Right cardiac atrium (tissue), 5 donors: ENCODE data around the gene LRGUK. TPM values are rescaled to one million over a fixed set of nuclear protein-coding genes. Genes with fewer than 3 reads are reported as not detected.
"Not testable (repeated sequence)": the region's sequence is repeated elsewhere in the genome, so short reads cannot be mapped to it uniquely, and the experiment has no call there.

ENCODE experiments used
- ATAC-seq, 2 donors: fragments of 200-7000 bp; cut with Tn5 transposase; one replicate each; pipeline versions ENCODE4 v1.8.0 to v1.9.1; 2020; ENCODE audit warnings: moderate library complexity in 2 of 2, mild to moderate bottlenecking in 1 of 2
- DNase-seq, 3 donors: peaks; one replicate each; pipeline ENCODE4 v3.0.0-alpha.2; 2020
- H3K27ac ChIP-seq: one replicate; pipeline ENCODE4 v1.5.1; 2013; ENCODE audit warnings: mild to moderate bottlenecking, low read length, control low read depth, moderate library complexity
- H3K27me3 ChIP-seq: one replicate; pipeline ENCODE4 v1.6.1; 2013; ENCODE audit not compliant: control insufficient read depth, insufficient read depth
- H3K4me1 ChIP-seq: one replicate; pipeline ENCODE4 v1.6.1; 2013; ENCODE audit warnings: low read length; ENCODE audit not compliant: control insufficient read depth, insufficient read depth
- H3K4me3 ChIP-seq: one replicate; pipeline ENCODE4 v1.5.1; 2013; ENCODE audit warnings: low read length, control low read depth
- H3K9me3 ChIP-seq: one replicate; pipeline ENCODE4 v1.6.1; 2013; ENCODE audit warnings: low read length; ENCODE audit not compliant: control insufficient read depth
- WGBS: extraction: QIAGEN DNeasy Blood & Tissue Kit; methylation state at CpG from one replicate; pipeline ENCODE4 v1.1.7; 2013; 5-methylcytosine and 5-hydroxymethylcytosine counted together
- intact Hi-C, 4 donors: fragments of 100-400 bp; cut with DNase I; formaldehyde crosslinking; loops; one replicate each; pipeline versions ENCODE4 v1.11.0 to v1.14.0; 2022 to 2023
- polyA plus RNA-seq: library from polyadenylated mRNA; stranded (reverse); fragments of 200-250 nt; gene quantifications from one replicate; pipeline ENCODE4 v1.2.3, GENCODE V29; 2013
- total RNA-seq, 4 donors: library from RNA; stranded (reverse); fragmentation: NEBNext Ultra II Directional; extraction: Animal tissue kit (Norgen Biotek cat#: 25700); gene quantifications; one replicate each; pipeline ENCODE4 v1.2.1, GENCODE V29; 2021
- donor health status: healthy with polysubstance abuse.
- donor health status: DM: no; HTN: yes; CAD: no.
- donor health status: DM: no; HTN: no; CAD: no.
- donor health status: DM: no; HTN: yes; CAD: no; lungs with severe emphysema.
- donor health status: DM: yes; HTN: yes; CAD: no.

LRGUK gene
- total and polyA plus RNA-seq, 5 donors = 0.06 to 0.40 (median 0.16) TPM; not detected in 1

DNA sequence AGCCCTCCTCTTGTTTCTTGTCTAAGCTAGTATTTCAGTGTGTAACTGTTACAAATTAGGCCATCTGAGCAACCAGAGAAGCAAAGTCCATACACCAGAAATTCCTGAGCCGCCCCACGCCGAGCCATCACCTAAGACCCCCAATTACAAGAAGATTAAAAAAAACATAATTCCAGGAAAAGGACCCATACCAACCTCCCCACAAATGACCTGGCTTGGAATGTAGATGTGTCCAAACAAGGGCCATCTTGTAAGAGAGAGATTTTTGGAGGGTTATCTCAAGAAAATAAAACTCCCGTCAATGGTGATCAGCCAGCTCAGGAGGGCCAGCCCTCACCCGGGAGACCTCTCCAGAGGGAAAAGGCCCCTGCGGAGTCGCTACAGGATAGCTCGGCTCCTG, 83.1 kb downstream of the LRGUK start:
- Histone ChIP-seq H3K4me1 (no peaks in the 10 kb centered on the region), H3K4me3 (no peak overlapping the region), H3K9me3 (no peaks in the 10 kb centered on the region), H3K27me3 (no peaks in the 10 kb centered on the region), H3K27ac (no peak overlapping the region)
- WGBS = 89% methylated on average over 8 of the region's 8 CpGs
- intact Hi-C loops = no loop called here
- DNase-seq (no peak), ATAC-seq (no peak)

DNA sequence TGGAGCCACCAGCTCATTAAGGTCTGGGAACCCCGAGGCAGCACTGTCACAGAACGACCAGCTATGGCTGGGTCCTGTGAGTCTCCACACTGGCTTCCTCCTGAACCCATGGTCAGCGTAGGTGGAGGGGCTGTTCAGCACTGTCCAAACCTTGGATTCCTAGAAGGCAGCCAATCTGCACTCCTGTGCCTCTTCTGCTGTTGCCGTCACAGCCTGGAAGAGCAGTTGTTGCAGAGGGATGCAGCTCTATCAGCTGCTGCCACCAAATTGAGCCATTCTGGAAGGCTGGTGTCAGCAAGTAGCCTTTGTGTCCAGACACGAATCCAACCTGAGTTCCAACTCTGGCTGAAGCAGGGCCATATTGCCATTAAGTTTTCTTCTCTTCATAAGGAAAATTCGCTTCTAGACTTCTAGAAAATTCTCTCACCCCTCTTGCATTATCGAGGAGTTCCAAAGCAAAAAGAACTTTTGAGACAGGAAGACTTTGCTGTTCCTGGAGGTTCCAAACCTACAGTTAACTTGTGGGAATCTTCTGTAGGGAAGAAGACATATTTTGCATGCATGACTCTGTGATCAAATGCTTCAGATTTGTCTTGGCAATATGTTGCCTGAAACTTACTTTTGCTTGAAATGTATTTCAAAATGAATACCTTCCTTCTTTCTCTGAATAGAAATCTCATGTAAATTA, 84.0 kb downstream of the LRGUK start:
- Histone ChIP-seq H3K4me3 (no peak overlapping the region), H3K27ac (no peak overlapping the region), H3K27me3 (no peaks in the 10 kb centered on the region), H3K9me3 (no peaks in the 10 kb centered on the region), H3K4me1 (no peaks in the 10 kb centered on the region)
- 85% methylated on average over 7 of the region's 7 CpGs for WGBS
- ATAC-seq = no peak
- no peak for DNase-seq
- intact Hi-C loops = no loop called here

GRCh38 chr7:134211817-134212216, 84.7 kb downstream of the LRGUK start:
- H3K9me3 ChIP-seq = no peaks in the 10 kb centered on the region
- no peaks in the 10 kb centered on the region for H3K4me1 ChIP-seq
- intact Hi-C loops = no loop called here
- no peak overlapping the region for H3K4me3 ChIP-seq
- no peak for ATAC-seq
- no peak for DNase-seq
- H3K27me3 ChIP-seq = no peaks in the 10 kb centered on the region
- no peak overlapping the region for H3K27ac ChIP-seq

GRCh38 chr7:134212576-134213546, 85.7 kb downstream of the LRGUK start:
- Histone ChIP-seq H3K27ac (no peak overlapping the region), H3K4me3 (no peak overlapping the region), H3K27me3 (no peaks in the 10 kb centered on the region), H3K9me3 (no peaks in the 10 kb centered on the region), H3K4me1 (no peaks in the 10 kb centered on the region)
- no peak for DNase-seq
- ATAC-seq = peak in 1 of 2 donors; percentile 37
- WGBS = 62% methylated on average over 13 of the region's 13 CpGs
- intact Hi-C loops = no loop called here

GRCh38 chr7:134220236-134220635, 93.1 kb downstream of the LRGUK start:
- Histone ChIP-seq H3K4me1 (no peaks in the 10 kb centered on the region), H3K27ac (no peak overlapping the region), H3K4me3 (no peak overlapping the region), H3K27me3 (no peaks in the 10 kb centered on the region), H3K9me3 (no peaks in the 10 kb centered on the region)
- no peak for ATAC-seq
- 75% methylated on average over 3 of the region's 3 CpGs for WGBS
- intact Hi-C loops = no loop called here
- no peak for DNase-seq

DNA sequence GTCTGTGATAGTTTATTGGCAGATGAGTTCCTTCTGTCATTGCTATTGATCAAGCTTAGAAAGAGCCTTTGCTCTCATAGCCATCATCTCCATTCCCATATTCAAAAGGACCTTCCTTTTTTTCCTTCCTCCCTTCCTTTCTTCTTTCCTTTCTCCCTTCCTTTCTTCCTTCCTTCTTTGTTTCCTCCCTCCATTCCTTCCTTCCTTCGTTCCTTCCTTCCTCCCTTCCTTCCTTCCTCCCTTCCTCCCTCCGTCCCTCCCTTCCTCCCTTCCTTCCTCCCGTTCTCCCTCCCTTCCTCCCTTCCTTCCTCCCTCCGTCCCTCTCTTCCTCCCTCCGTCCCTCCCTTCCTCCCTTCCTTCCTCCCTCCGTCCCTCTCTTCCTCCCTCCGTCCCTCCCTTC, 104.2 kb downstream of the LRGUK start:
- intact Hi-C loops = not testable (repeated sequence)

DNA sequence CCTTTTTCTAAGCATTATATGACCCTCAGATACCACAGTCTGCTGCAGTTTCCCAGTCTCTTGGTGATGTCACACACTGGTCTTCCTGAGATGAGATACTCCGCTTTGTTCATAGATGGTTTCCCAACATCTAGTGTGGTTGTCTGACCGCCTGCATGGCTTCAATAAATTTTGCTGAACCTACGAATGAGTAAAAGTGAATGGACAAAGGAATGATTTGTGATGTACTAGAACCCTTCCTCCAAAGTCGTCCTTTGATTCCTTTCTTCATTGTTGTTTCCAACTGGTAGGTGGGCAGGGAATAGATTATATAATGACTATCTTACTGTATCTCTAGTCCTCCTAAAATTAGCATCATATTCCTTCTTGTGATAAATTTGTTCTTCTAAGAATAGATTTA, 107.1 kb downstream of the LRGUK start:
- WGBS = 84% methylated on average over 4 of the region's 4 CpGs
- intact Hi-C loops = no loop called here
- Histone ChIP-seq H3K27me3 (no peaks in the 10 kb centered on the region), H3K9me3 (no peaks in the 10 kb centered on the region), H3K4me1 (no peaks in the 10 kb centered on the region), H3K27ac (no peak overlapping the region), H3K4me3 (no peak overlapping the region)
- no peak for DNase-seq
- no peak for ATAC-seq

More for the DNA sequence above, 104.2 kb downstream of the LRGUK start:
- not testable (repeated sequence) for ATAC-seq, H3K4me3 ChIP-seq, H3K9me3 ChIP-seq, H3K4me1 ChIP-seq, H3K27me3 ChIP-seq, DNase-seq, H3K27ac ChIP-seq
- 67% methylated on average over 7 of the region's 7 CpGs for WGBS

GRCh38 chr7:134245253-134245652, 118.1 kb downstream of the LRGUK start:
- Histone ChIP-seq H3K4me1 (no peaks in the 10 kb centered on the region), H3K9me3 (no peaks in the 10 kb centered on the region), H3K4me3 (no peak overlapping the region), H3K27ac (no peak overlapping the region), H3K27me3 (no peaks in the 10 kb centered on the region)
- ATAC-seq = no peak
- intact Hi-C loops = no loop called here
- WGBS = 90% methylated on average over 2 of the region's 2 CpGs
- DNase-seq = no peak

- Histone ChIP-seq H3K27ac (no peak overlapping the region), H3K9me3 (no peaks in the 10 kb centered on the region), H3K27me3 (no peaks in the 10 kb centered on the region), H3K4me3 (no peak overlapping the region), H3K4me1 (no peaks in the 10 kb centered on the region)
- intact Hi-C loops = no loop called here
- WGBS = 68% methylated on average over 3 of the region's 3 CpGs
- no peak for DNase-seq
- no peak for ATAC-seq
These were observed 119.2 kb downstream of the LRGUK start for GRCh38 chr7:134246347-134246746.

DNA sequence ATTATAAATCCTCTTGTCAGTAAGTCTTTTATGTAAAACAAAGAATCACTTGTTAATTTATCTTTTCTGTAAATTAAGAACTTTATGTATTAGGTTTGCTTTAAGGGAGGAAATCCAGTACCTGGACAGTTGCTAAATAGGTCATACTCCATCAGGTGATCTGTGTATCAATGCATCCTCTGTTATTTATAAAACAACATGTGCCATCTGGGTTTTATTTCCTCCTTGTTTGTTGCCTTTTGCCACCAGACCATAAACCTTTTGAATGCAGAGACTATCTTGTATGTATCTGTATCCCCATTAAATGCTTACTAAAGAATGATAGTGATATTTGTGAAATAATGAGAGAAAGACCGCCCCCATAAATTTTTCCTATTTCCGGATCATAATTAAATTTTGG, 119.6 kb downstream of the LRGUK start:
- ATAC-seq (no peak), DNase-seq (no peak)
- Histone ChIP-seq H3K4me3 (no peak overlapping the region), H3K4me1 (no peaks in the 10 kb centered on the region), H3K9me3 (no peaks in the 10 kb centered on the region), H3K27me3 (no peaks in the 10 kb centered on the region), H3K27ac (no peak overlapping the region)
- intact Hi-C loops = no loop called here
- 88% methylated on average over 2 of the region's 2 CpGs for WGBS

DNA sequence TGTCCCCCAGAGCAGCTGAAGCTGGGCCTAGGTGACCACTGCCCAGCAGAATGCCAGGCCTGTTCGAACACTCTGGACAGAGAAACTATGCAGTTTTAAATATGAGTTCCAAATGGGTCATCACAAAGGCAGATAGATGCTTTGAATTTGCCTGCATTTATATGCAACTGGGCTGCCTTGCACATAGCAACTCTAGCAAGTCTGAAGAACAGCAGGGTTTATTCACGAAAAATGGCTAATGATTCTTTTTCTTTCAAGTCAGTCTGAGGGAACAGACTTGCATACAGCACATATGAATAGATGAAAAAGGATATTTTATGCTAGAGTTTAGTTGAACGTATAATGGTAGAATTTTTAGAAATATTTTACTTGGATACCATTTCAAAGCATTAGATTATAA, 121.1 kb downstream of the LRGUK start:
- Histone ChIP-seq H3K27me3 (no peaks in the 10 kb centered on the region), H3K4me1 (no peaks in the 10 kb centered on the region), H3K9me3 (no peaks in the 10 kb centered on the region), H3K27ac (no peak overlapping the region), H3K4me3 (no peak overlapping the region)
- 78% methylated on average over 3 of the region's 3 CpGs for WGBS
- no peak for DNase-seq
- ATAC-seq = no peak
- intact Hi-C loops = no loop called here
